T47D (cell line): ENCODE measurements around the gene NT5DC1.
"Not testable (repeated sequence)": the region's sequence is repeated elsewhere in the genome, so short reads cannot be mapped to it uniquely, and the experiment has no call there.

Experiments used
- DNase-seq, 2 experiments: peaks; one replicate each; pipeline versions ENCODE4 v3.0.0 to v3.0.0-alpha.2; 2011 to 2012; ENCODE audit warnings: low read depth in 1 of 2, low spot score in 1 of 2
- JUND ChIP-seq: IDR thresholded peaks from 2 replicates; pipeline ENCODE4 v1.6.1; 2012; ENCODE audit warnings: low read depth
- in situ Hi-C: cut with HindIII; loops from 2 replicates; pipeline ENCODE4 v1.10.0; 2016; ENCODE audit warnings: low sequenced_read_pairs, low pct_unique_long_range_greater_than_20kb

NT5DC1 gene

DNA sequence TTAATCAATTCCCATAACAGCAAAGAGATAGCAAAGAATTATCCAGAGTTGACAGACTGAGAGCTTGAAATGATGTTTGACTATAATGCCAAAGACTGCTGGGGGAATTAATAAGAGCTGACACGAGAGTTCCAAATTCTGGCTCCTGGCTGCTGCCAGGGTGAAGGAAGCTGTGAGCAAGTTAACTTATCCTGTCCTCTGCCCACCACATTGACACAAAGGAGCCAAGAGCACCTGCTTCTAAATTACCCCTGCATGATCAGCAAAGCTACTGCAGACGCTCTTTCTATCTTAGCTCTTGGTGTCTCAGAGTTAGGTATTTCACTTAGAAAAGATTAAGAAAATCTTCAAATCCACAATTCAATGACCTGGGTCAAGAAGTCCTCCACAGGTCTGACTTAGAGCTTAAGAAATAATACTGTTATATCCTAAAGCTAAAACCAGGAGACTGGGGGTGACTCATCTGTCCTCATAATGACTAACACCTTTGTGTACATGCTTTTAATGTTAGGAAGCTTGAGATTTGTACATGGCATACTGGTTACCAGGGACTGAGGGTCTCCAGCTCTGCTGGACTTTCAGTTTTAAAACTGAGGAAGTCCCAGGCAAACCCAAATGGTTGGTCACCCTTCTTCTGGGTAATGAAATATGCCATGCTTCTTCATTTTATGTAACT lies 26.8 kb upstream of the NT5DC1 start:
- in situ Hi-C loops = no loop called here
- no peak for TF ChIP-seq JUND
- no peak for DNase-seq

DNA sequence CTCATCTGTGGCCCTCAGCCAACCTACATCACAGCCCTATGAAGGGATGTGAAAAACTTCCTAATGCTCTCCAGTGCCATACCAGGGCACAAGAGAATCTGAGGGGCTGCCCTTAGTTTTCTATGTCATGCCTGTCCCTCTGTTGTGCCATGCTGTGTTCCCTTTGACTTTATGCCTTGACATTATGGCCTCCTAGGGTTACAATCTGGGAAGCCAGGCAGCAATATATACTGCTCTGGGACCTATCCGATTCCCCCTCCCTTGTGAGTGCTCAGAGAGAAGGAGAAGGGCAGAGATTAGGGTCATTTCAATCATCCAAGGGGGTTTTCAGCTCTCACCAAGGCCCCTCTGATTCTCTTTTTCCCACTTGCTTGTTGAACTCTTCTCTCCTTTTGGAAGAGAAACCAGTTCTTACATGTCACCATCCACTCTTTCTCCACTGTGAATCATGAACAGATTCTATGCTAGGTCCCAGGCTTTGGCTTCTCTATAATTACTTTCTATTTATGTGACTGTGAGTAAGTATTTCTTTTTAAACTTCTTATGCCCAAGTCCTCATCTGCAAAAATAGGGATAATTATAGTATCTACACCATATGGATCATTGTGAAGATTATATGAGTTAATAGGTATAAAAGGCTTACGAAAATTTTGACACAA lies 25.8 kb upstream of the NT5DC1 start:
- DNase-seq = no peak
- TF ChIP-seq JUND = no peak
- in situ Hi-C loops = no loop called here

DNA sequence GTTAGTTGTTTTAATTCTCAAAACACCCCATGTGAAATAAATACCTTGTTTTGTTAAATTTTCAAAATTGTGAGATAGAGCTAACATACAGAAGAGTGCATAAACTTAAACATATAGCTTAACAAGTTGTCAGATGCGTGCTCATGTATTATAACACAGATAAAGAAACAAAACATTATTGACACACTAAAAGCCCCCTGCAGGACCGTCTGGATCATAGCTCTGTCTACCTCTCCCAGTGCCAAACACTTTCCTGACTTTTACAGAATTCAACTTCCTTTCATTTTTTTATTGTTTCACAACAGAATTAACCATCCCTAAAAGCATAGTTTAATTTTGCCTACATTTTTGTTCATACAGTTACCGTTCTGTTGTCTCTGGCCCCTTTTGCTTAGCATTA lies 22.1 kb upstream of the NT5DC1 start:
- DNase-seq = no peak
- in situ Hi-C loops = no loop called here

DNA sequence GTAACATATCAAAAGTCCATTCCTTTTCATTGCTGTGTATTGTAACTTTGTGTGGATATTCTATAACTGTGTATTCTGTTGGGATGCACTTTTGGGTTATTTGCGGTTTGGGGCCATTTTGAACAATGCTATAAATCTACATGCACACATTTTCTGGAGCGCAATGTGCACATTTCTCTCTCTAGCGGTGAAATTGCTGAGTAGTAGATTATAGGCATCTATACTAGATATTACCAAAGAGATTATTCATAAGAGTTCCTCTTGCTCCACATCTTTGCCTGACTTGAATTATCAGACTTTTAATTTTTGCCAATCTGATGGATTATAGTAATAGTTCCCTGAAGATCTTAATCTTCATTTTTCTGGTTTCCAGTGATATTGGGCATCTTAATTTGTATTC lies 21.7 kb upstream of the NT5DC1 start:
- DNase-seq = no peak
- no peak for TF ChIP-seq JUND
- in situ Hi-C loops = no loop called here

More for the DNA sequence above, 22.1 kb upstream of the NT5DC1 start:
- no peak for TF ChIP-seq JUND

DNA sequence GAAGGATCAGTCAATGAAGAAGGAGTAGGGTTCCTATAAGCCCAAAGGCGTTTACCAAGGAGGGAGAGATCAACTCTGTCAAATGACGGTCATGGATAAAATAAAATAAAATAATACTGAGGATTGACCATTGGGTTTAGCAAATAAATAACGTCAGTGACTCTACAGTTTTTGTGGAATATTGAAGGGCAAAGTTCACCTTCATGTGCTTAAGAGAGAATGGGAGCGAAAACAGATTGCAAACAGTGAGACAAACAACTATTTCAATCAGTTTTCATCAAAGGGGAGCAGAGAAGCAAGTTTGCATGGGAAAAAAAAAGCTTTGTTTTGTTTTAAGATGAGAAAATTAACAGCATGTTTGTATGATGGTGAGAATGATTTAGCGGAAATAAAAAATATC lies 17.6 kb upstream of the NT5DC1 start:
- TF ChIP-seq JUND = no peak
- DNase-seq = no peak
- in situ Hi-C loops = no loop called here

DNA sequence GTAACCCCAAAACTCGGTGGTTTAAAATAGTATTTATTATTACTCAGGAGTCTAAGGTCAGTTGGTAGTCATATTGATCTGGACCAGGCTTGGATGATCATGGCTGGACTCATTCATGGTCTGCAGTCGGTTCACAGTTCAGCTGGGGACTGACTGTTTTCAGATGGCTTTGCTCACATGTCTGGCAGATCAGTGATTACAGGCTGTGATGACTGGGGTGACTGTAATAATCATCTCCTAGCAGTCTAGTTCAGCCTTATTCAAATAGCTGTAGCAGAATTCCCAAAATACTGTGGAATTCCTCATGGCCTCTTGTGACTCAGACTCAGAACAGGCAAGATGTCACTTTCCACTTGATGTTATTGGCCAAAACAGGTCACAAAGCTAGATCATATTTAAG lies 16.4 kb upstream of the NT5DC1 start:
- DNase-seq = no peak
- TF ChIP-seq JUND = no peak
- in situ Hi-C loops = no loop called here

DNA sequence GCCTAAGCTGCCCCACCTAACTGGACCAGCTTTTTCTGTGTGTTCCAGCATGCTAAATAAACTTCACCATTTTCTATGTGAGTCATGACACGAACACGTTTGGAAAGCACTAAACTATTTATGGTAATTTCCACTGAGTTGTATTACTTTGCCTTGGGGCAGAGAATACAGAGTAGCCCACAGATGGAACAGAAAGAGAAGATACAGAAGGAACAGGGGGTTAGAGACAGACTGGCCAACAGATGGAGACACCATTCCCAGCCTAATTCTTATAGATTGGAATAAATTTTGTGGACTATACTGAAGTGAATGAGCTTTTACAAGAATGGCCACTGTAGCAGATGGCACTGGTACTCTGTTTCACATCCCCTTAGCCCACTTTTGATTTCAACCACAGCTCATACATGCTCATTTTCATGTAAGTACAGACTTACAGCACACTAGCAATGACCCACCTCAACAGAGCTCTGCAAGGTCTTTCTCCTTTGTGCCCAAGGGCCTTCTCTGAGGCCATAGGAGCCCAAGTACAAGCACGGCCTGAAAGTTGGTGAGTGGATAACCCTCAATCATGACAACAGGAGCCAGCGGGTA lies 13.1 kb upstream of the NT5DC1 start:
- in situ Hi-C loops = no loop called here
- peak in 1 of 2 experiments; percentile 27 for DNase-seq
- no peak for TF ChIP-seq JUND

DNA sequence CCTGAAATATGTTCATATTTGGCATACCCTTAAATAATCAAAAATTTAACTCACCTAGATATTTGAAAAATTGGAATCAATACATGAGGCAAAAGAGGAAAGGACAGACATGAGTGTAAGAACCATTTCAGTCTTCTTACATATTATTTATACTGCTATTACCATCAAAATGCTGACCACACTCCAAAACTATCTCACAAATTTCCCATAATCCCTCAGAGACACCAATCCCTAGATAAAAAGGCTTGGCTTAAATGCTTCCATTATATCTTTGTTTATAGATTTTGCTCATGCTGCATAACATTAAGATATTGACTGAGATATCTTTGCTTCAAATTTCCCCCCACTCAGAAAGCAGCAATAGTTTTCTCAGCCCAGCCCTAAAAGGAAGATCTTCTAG lies 11.7 kb upstream of the NT5DC1 start:
- in situ Hi-C loops = no loop called here
- no peak for TF ChIP-seq JUND
- no peak for DNase-seq

DNA sequence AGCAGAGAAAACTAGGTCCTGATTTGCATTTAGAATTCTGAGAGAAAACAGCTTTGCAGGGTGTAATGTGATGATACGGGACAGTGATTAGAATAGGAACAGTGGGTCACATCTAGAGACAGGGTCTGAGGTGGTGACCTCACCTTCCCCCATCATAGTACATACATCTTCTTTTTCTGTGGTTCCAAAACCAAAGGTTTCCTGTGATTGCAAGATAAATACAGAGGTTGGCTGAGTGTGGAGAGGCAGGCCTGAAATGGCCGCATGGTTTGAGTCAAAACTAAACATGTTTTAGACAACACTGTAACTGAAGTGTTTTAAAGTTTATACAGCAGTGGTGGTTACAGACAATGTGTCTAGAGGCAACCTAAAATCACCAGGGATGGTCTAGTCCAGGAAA lies 10.4 kb upstream of the NT5DC1 start:
- TF ChIP-seq JUND = no peak
- no peak for DNase-seq
- in situ Hi-C loops = no loop called here

DNA sequence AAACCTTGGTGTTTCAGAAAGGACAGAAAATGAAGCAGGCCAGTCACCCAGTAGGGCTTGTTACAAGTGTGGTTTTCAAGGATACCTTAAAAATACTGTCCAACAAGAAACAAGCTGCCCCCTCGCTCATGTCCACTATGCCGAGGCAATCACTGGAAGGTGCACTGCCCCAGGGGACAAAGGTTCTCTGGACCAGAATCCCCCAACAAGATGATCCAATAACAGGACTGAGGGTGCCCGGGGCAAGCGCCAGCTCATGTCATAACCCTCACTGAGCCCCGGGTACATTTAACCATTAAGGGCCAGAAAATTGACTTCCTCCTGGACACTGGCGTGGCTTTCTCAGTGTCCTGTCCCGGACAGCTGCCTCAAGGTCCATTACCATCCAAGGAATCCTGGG lies 6.6 kb upstream of the NT5DC1 start:
- no peak for DNase-seq
- in situ Hi-C loops = no loop called here
- TF ChIP-seq JUND = no peak

DNA sequence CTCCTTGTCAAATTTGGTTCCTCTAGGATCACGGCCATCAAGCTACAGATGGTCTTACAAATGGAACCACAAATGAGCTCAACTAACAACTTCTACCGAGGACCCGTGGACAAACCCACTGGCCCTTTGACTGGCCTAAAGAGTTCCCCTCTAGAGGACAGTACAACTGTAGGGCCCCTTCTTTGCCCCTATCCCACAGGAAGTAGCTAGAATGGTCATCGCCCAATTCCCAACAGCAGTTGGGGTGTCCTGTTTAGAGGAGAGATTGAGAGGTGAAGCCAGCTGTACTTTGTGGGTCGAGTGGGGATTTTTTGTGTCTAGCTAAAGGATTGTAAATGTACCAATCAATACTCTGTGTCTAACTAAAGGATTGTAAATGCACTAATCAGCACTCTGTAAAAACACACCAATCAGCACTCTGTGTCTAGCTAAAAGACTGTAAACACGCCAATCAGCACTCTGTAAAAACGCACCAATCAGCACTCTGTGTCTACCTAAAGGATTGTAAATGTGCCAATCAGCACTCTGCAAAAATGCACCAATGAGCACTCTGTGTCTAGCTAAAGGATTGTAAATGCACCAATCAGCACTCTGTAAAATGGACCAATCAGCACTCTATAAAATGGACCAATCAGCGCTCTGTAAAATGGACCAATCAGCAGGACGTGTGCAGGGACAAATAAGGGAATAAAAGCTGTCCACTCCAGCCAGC lies 4.4 kb upstream of the NT5DC1 start:
- DNase-seq, in situ Hi-C loops: not testable (repeated sequence)

DNA sequence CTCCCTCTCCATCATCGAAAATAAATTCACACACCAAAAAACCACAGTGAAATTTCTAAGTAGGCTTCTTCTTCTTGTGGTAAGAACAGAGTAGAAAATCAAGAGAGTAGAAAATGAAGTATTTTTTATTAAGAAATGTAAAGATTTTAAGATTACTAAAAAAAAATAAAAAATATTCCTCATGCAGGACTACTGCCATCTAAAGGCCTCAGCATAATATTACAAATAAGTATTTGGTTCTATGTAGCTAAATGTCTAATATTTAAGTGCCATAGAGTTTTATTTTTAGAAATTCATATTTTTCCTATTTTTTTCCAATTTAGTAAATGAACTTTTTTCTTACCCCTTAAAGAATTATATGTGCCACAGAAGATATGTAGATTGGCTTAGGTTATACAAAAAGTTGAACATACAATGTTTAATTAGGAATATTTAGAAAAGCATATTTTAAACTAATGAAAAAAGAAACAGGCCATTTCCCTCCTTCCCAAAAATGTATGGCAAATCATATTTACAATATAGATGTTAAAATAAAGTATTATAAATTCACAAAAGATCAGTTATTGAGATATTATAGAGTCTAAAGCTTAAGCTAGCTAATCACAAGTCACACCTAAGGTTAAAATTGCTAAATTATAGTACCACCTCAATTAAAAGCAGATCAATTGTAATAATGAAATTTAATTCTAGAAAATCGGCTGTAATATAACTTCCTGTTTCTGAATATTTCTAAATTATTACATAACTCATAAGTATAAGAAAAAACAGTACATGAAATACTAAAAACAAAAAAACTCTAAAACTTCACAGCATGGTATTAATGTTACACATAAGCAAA lies 3.5 kb upstream of the NT5DC1 start:
- in situ Hi-C loops = no loop called here
- no peak for DNase-seq
- TF ChIP-seq JUND = no peak
